GM12878 (cell line): ENCODE measurements around the gene DMXL2. TPM values are rescaled to one million over a fixed set of nuclear protein-coding genes. Genes with fewer than 3 reads are reported as not detected.

Experiments used
- ATAC-seq: fragments of 200-7000 bp; cut with Tn5 transposase; 3 replicates; pipeline ENCODE4 v1.9.1; 2020; ENCODE audit warnings: mild to moderate bottlenecking, moderate library complexity
- BruUV-seq: library from RNA; stranded (reverse); fragments of 400-500 nt; replicated peaks from 2 replicates; lab custom pipeline; 2021; lab: Mats Ljungman, UMichigan
- CTCF ChIA-PET: fragments of 300-600 bp; sonication (Branson Sonifier 250); formaldehyde crosslinking; extraction: SDS; loops from one replicate; lab custom pipeline; 2021; ENCODE audit warnings: inconsistent platforms; lab: Yijun Ruan, JAX
- POLR2A ChIA-PET: fragments of 350-600 bp; formaldehyde crosslinking; extraction: SDS; loops from one replicate; lab custom pipeline; 2021; ENCODE audit warnings: inconsistent platforms; lab: Charles Lee
- RAD21 ChIA-PET: fragments of 300-600 bp; sonication (Branson Sonifier 250); formaldehyde crosslinking; loops from one replicate; lab custom pipeline; 2023; ENCODE audit warnings: antibody characterized with exemption; ENCODE audit not compliant: unreplicated experiment; lab: Charles Lee
- SMC1A ChIA-PET: fragments of 300-600 bp; sonication (Branson Sonifier 250); formaldehyde crosslinking; loops from one replicate; lab custom pipeline; 2023; ENCODE audit not compliant: unreplicated experiment, uncharacterized antibody; lab: Charles Lee
- DNase-seq: peaks from one replicate; pipeline ENCODE4 v3.0.0-alpha.2; 2011; ENCODE audit warnings: low read depth, low spot score
- FAIRE-seq: peaks from 3 replicates; lab custom pipeline; 2011; peaks lifted over from hg19 to GRCh38; lab: Jason Lieb, UNC
- H2AFZ ChIP-seq: 2 replicates; pipeline ENCODE4 v1.6.0; 2011; ENCODE audit warnings: low read depth, low read length, control low read depth; ENCODE audit not compliant: control insufficient read depth
- H3K27ac ChIP-seq: 2 replicates; pipeline ENCODE4 v1.5.1; 2011; ENCODE audit warnings: control low read depth; ENCODE audit not compliant: control insufficient read depth, insufficient read depth
- H3K27me3 ChIP-seq, 2 experiments: replicated peaks in 1 of 2; 2 replicates each; pipeline versions ENCODE4 v1.6.0 to v1.6.1; 2011; ENCODE audit warnings: low read length in 1 of 2; ENCODE audit not compliant: control insufficient read depth in 2 of 2, insufficient read depth in 2 of 2
- H3K36me3 ChIP-seq, 2 experiments: 2 replicates each; pipeline ENCODE4 v1.5.1; 2011; ENCODE audit warnings: low read length in 1 of 2; ENCODE audit not compliant: control insufficient read depth in 2 of 2, insufficient read depth in 2 of 2
- H3K4me1 ChIP-seq: 2 replicates; pipeline ENCODE4 v1.6.1; 2011; ENCODE audit warnings: mild to moderate bottlenecking, low read length, moderate library complexity, mixed read lengths; ENCODE audit not compliant: control insufficient read depth, insufficient read depth
- H3K4me2 ChIP-seq: 2 replicates; pipeline ENCODE4 v1.6.0; 2011; ENCODE audit warnings: control low read depth; ENCODE audit not compliant: control insufficient read depth, insufficient read depth
- H3K4me3 ChIP-seq: fragments of 200-600 bp; sonication (generic); 2 replicates; pipeline ENCODE4 v1.5.1; 2016
- H3K79me2 ChIP-seq: 2 replicates; pipeline ENCODE4 v1.6.0; 2011; ENCODE audit warnings: low read length; ENCODE audit not compliant: control insufficient read depth, insufficient read depth
- H3K9ac ChIP-seq: 2 replicates; pipeline ENCODE4 v1.8.0; 2011; ENCODE audit warnings: low read length, control low read depth, mixed read lengths; ENCODE audit not compliant: control insufficient read depth, insufficient read depth
- H3K9me3 ChIP-seq: replicated peaks from 3 replicates; pipeline ENCODE4 v1.5.1; 2011; ENCODE audit warnings: mild to moderate bottlenecking, low read length; ENCODE audit not compliant: control insufficient read depth, insufficient read depth
- H4K20me1 ChIP-seq: 2 replicates; pipeline ENCODE4 v1.6.0; 2011; ENCODE audit not compliant: control insufficient read depth, insufficient read depth
- ATF7 ChIP-seq: fragments of 450-650 bp; IDR thresholded peaks from 2 replicates; pipeline ENCODE4 v1.6.1; 2016; ENCODE audit warnings: low read depth, mild to moderate bottlenecking
- LARP7 ChIP-seq: fragments of 450-650 bp; IDR thresholded peaks from 2 replicates; pipeline ENCODE4 v1.6.1; 2017; ENCODE audit warnings: mild to moderate bottlenecking
- NFYA ChIP-seq: IDR thresholded peaks from 2 replicates; pipeline ENCODE4 v1.6.1; 2011; ENCODE audit warnings: low read depth, mild to moderate bottlenecking, low read length, improper control_type of control experiment, borderline replicate concordance
- POLR2AphosphoS5 ChIP-seq: IDR thresholded peaks from 2 replicates; pipeline ENCODE4 v1.6.1; 2011; ENCODE audit warnings: mild to moderate bottlenecking, low read length, inconsistent platforms
- RB1 ChIP-seq: fragments of 450-650 bp; formaldehyde crosslinking; IDR thresholded peaks from 2 replicates; pipeline ENCODE4 v1.6.1; 2017; ENCODE audit warnings: mild to moderate bottlenecking, borderline replicate concordance
- SP1 ChIP-seq: IDR thresholded peaks from one replicate; pipeline ENCODE4 v1.6.1; 2011; ENCODE audit warnings: low read depth, low read length
- ZBED1 ChIP-seq: IDR thresholded peaks from 2 replicates; pipeline ENCODE4 v1.6.1; 2016; ENCODE audit warnings: borderline replicate concordance
- ZNF207 ChIP-seq: fragments of 450-650 bp; IDR thresholded peaks from 2 replicates; pipeline ENCODE4 v1.6.1; 2014; ENCODE audit warnings: antibody characterized with exemption, mild to moderate bottlenecking, borderline replicate concordance
- WGBS: methylation state at CpG from one replicate; pipeline ENCODE4 v1.1.6; 2016; ENCODE audit warnings: low lambda C conversion rate; ENCODE audit not compliant: insufficient replicate concordance, insufficient coverage; ENCODE audit errors: missing lambda C conversion rate; 5-methylcytosine and 5-hydroxymethylcytosine counted together
- in situ Hi-C: fragments of 300-500 bp; cut with MboI; formaldehyde crosslinking; loops from 9 replicates; pipeline ENCODE4 v1.14.3; 2018; ENCODE audit warnings: mixed read lengths
- intact Hi-C: fragments of 100-400 bp; cut with micrococcal nuclease; formaldehyde crosslinking; loops from one replicate; pipeline ENCODE4 v1.14.2; 2022; ENCODE audit not compliant: unreplicated experiment
- polyA plus RNA-seq, 11 experiments: library from polyadenylated mRNA; depleted of rRNA in 4 of 11; unstranded in 6 of 11; stranded (reverse) in 5 of 11; fragments of >200 nt; fragmentation: Nextera tagmentation in 4 of 11; fragmentation: Illumina TruSeq in 1 of 11; extraction: Ambion mirVana in 4 of 11; extraction: Trizol in 1 of 11; gene quantifications; 1 replicate in 1 of 11; 2 replicates in 10 of 11; pipeline versions ENCODE4 v1.2.1 to v1.2.3, GENCODE V29; 2011 to 2016; ENCODE audit warnings: inconsistent platforms in 2 of 11, missing spikeins in 2 of 11, low read depth in 1 of 11
- total RNA-seq, 4 experiments: library from RNA; depleted of rRNA in 3 of 4; stranded (reverse); fragments of >200 nt in 3 of 4; fragmentation: Illumina TruSeq in 1 of 4; extraction: Trizol in 1 of 4; gene quantifications; 2 replicates each; pipeline versions ENCODE4 v1.2.1 to v1.2.3, GENCODE V29; 2013 to 2021
- TF ChIP-seq, protein P1 (sequence below): fragments of 450-650 bp; IDR thresholded peaks from 2 replicates; pipeline ENCODE4 v1.6.1; 2016; ENCODE audit warnings: mild to moderate bottlenecking, moderate library complexity, borderline replicate concordance
- TF ChIP-seq, protein P2 (sequence below): fragments of 450-650 bp; IDR thresholded peaks from 2 replicates; pipeline ENCODE4 v1.6.1; 2016; ENCODE audit warnings: mild to moderate bottlenecking
- TF ChIP-seq, protein P3 (sequence below): fragments of 450-650 bp; IDR thresholded peaks from 2 replicates; pipeline ENCODE4 v1.6.1; 2017; ENCODE audit warnings: low read depth, mild to moderate bottlenecking, moderate library complexity
- TF ChIP-seq, protein P4 (sequence below): fragments of 450-650 bp; formaldehyde crosslinking; IDR thresholded peaks from 2 replicates; pipeline ENCODE4 v1.4.0; 2022; ENCODE audit warnings: mild to moderate bottlenecking, moderate library complexity
- TF ChIP-seq, protein P5 (sequence below): IDR thresholded peaks from 2 replicates; pipeline ENCODE4 v1.6.1; 2011; ENCODE audit warnings: low read depth, low read length, improper control_type of control experiment, borderline replicate concordance

DMXL2 gene
- total and polyA plus RNA-seq, 10 of the 15 experiments (the other 5 are each of a cell fraction or from before 2014, with no cell fraction given): 8.5 to 32.1 (median 22.0) TPM

DNA sequence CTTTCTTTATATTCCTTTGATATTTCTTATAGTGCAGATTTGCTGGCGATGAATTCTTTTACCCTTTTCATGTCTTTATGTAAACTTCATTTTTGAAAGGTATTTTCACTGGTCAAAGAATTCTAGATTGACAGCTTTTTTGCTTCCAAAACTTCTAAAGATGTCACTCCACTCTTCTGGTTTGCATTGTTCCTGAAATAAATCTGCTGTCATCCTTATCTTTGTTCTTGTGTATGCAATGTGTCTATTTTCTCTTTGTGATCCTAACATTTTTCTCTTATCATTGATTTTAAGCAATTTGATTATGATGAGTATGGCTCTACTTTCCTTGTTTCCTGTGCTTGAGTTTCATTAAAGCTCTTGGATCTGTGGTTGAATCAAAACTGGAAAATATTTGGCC lies 177.8 kb downstream of the DMXL2 start:
- no TSS peak for BruUV-seq
- no peak overlapping the region for H3K27ac ChIP-seq
- H4K20me1 ChIP-seq: no peaks in the 10 kb centered on the region
- no peak overlapping the region for H3K4me2 ChIP-seq
- no peak overlapping the region for H2AFZ ChIP-seq
- no peak for DNase-seq
- ChIA-PET CTCF (interaction anchor here (1.0 kb wide), 1 partner anchor 17 kb away, joined by 3 read pairs; no protein-coding TSS in a partner anchor), RAD21 (no interaction called here), POLR2A (no interaction called here), SMC1A (no interaction called here)
- no peak for FAIRE-seq
- no peaks in the 10 kb centered on the region for H3K36me3 ChIP-seq
- H3K9ac ChIP-seq: no peak overlapping the region
- 96% methylated on average over 1 of the region's 1 CpG for WGBS
- H3K79me2 ChIP-seq: no peaks in the 10 kb centered on the region
- H3K4me3 ChIP-seq: no peak overlapping the region
- no peaks in the 10 kb centered on the region for H3K4me1 ChIP-seq
- in situ Hi-C loops (no loop called here), intact Hi-C loops (no loop called here)
- H3K27me3 ChIP-seq: no peaks in the 10 kb centered on the region
- ATAC-seq: no peak
- no peaks in the 10 kb centered on the region; the same call in 2 of the 3 replicates for H3K9me3 ChIP-seq
- no peak for TF ChIP-seq SP1
- TF ChIP-seq, protein P1, sequence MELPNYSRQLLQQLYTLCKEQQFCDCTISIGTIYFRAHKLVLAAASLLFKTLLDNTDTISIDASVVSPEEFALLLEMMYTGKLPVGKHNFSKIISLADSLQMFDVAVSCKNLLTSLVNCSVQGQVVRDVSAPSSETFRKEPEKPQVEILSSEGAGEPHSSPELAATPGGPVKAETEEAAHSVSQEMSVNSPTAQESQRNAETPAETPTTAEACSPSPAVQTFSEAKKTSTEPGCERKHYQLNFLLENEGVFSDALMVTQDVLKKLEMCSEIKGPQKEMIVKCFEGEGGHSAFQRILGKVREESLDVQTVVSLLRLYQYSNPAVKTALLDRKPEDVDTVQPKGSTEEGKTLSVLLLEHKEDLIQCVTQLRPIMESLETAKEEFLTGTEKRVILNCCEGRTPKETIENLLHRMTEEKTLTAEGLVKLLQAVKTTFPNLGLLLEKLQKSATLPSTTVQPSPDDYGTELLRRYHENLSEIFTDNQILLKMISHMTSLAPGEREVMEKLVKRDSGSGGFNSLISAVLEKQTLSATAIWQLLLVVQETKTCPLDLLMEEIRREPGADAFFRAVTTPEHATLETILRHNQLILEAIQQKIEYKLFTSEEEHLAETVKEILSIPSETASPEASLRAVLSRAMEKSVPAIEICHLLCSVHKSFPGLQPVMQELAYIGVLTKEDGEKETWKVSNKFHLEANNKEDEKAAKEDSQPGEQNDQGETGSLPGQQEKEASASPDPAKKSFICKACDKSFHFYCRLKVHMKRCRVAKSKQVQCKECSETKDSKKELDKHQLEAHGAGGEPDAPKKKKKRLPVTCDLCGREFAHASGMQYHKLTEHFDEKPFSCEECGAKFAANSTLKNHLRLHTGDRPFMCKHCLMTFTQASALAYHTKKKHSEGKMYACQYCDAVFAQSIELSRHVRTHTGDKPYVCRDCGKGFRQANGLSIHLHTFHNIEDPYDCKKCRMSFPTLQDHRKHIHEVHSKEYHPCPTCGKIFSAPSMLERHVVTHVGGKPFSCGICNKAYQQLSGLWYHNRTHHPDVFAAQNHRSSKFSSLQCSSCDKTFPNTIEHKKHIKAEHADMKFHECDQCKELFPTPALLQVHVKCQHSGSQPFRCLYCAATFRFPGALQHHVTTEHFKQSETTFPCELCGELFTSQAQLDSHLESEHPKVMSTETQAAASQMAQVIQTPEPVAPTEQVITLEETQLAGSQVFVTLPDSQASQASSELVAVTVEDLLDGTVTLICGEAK: no peak
- TF ChIP-seq, protein P2, sequence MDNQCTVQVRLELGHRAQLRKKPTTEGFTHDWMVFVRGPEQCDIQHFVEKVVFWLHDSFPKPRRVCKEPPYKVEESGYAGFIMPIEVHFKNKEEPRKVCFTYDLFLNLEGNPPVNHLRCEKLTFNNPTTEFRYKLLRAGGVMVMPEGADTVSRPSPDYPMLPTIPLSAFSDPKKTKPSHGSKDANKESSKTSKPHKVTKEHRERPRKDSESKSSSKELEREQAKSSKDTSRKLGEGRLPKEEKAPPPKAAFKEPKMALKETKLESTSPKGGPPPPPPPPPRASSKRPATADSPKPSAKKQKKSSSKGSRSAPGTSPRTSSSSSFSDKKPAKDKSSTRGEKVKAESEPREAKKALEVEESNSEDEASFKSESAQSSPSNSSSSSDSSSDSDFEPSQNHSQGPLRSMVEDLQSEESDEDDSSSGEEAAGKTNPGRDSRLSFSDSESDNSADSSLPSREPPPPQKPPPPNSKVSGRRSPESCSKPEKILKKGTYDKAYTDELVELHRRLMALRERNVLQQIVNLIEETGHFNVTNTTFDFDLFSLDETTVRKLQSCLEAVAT: no peak
- no peak for TF ChIP-seq ZNF207
- TF ChIP-seq, protein P3, sequence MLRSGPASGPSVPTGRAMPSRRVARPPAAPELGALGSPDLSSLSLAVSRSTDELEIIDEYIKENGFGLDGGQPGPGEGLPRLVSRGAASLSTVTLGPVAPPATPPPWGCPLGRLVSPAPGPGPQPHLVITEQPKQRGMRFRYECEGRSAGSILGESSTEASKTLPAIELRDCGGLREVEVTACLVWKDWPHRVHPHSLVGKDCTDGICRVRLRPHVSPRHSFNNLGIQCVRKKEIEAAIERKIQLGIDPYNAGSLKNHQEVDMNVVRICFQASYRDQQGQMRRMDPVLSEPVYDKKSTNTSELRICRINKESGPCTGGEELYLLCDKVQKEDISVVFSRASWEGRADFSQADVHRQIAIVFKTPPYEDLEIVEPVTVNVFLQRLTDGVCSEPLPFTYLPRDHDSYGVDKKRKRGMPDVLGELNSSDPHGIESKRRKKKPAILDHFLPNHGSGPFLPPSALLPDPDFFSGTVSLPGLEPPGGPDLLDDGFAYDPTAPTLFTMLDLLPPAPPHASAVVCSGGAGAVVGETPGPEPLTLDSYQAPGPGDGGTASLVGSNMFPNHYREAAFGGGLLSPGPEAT: no peak
- TF ChIP-seq ATF7: no peak
- TF ChIP-seq, protein P4, sequence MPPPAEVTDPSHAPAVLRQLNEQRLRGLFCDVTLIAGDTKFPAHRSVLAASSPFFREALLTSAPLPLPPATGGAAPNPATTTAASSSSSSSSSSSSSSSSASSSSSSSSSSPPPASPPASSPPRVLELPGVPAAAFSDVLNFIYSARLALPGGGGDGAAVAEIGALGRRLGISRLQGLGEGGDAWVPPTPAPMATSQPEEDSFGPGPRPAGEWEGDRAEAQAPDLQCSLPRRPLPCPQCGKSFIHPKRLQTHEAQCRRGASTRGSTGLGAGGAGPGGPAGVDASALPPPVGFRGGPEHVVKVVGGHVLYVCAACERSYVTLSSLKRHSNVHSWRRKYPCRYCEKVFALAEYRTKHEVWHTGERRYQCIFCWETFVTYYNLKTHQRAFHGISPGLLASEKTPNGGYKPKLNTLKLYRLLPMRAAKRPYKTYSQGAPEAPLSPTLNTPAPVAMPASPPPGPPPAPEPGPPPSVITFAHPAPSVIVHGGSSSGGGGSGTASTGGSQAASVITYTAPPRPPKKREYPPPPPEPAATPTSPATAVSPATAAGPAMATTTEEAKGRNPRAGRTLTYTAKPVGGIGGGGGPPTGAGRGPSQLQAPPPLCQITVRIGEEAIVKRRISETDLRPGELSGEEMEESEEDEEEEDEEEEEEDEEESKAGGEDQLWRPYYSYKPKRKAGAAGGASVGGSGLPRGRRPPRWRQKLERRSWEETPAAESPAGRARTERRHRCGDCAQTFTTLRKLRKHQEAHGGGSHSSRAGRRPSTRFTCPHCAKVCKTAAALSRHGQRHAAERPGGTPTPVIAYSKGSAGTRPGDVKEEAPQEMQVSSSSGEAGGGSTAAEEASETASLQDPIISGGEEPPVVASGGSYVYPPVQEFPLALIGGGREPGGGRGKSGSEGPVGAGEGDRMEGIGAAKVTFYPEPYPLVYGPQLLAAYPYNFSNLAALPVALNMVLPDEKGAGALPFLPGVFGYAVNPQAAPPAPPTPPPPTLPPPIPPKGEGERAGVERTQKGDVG: no peak
- no peak for TF ChIP-seq LARP7
- TF ChIP-seq, protein P5, sequence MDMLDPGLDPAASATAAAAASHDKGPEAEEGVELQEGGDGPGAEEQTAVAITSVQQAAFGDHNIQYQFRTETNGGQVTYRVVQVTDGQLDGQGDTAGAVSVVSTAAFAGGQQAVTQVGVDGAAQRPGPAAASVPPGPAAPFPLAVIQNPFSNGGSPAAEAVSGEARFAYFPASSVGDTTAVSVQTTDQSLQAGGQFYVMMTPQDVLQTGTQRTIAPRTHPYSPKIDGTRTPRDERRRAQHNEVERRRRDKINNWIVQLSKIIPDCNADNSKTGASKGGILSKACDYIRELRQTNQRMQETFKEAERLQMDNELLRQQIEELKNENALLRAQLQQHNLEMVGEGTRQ: no peak
- no peak for TF ChIP-seq ZBED1
- no peak for TF ChIP-seq POLR2AphosphoS5
- no peak for TF ChIP-seq RB1
- no peak for TF ChIP-seq NFYA
